Activated T-cell treated with anti-CD3 and anti-CD28 coated beads, Interleukin-2, amount 50 U/mL, for 1 hour (primary cell): ENCODE data around the gene EFCAB5.
"Not testable (repeated sequence)": the region's sequence is repeated elsewhere in the genome, so short reads cannot be mapped to it uniquely, and the experiment has no call there.

Source experiments
- DNase-seq: peaks from one replicate; pipeline ENCODE4 v3.0.0-alpha.2; 2020

EFCAB5 gene

DNA sequence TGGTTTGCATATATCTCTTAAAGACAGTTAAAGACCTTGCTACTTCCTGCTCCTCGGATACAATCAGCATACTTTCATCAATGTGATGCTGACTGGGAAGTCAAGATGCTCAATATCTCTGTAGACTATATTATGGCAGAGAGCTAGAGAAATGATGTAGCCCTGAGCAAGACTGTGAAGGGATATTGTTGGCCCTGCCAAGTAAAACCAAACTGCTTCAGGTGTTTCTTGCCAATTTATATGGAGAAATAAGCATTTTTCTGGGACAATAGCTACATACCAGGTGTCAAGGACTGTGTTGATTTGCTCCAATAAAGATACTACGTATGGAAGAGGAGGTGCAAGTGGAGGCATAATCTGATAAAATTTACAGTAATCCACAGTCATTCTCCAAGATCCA is 4.7 kb upstream of the EFCAB5 start:
- DNase-seq, result no peak

DNA sequence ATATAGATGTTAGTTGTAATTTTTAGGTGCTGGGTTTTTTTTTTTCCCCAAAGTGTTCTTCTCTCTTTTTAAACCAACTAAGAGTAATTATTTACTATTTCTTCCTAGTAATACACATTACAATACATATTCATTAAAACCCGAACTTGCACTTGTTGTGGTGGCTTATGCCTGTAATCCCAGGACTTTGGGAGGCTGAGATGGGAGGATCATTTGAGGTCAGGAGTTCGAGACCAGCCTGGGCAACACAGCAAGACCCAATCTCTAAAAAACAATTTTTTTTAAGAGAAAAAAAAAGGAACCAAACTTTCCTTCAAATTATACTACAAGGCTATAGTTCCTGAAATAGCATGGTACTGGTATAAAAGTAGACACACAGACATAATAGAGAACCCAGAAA is 3.8 kb downstream of the EFCAB5 start:
- DNase-seq, result no peak

DNA sequence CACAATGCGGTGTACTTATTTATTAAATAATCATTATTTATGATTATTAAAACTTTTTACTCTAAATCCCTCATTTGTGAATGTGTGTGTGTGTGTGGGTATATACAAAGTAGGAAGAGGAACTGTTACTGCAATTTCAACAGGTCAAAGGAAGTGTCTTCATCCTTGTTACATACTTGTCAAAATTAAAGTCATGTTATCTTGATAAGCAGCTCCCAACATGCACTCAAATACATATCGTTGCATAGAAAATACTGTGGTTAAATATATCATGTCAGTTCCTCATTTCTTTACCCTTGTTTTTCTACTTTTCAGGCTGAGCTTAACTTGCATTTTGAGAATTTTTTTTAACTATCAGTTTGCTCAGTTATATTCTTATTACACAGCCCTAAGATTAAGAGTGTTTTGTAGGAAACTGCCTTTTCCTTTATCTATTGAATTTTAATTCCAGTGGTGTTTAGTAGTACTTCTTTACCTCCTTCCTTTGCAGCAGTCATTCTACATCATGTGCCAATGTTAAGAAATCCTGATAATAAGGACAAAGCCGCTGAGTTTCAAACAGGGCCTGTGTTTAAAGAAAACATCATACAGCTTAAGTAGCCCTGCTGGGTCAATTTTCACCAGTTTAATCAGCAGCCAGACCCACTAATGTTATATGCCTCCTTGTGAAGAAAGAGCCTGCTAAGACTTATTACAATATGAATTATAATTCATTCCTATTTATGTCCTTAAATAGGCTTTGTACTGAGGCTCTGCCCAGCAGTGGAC is 7.2 kb downstream of the EFCAB5 start:
- no peak for DNase-seq

DNA sequence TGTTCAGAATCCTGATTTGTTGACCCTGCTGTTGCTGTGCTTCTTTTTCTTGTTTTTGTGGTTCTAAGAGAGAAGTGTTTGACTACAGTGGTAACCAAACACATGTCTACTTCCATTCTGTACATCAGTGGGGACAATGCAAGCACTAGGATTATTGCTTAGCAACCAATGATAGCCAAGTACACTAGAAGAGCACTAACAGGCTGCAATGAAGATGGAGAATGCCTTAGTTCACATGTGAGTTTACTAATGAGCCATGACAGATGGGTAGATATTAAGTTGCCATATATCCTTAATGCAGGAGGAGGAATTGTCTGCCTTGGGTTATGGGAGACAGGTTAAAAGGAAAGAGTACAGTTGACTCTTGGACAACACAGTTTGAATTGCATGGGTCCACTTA is 8.3 kb downstream of the EFCAB5 start:
- DNase-seq, result no peak

DNA sequence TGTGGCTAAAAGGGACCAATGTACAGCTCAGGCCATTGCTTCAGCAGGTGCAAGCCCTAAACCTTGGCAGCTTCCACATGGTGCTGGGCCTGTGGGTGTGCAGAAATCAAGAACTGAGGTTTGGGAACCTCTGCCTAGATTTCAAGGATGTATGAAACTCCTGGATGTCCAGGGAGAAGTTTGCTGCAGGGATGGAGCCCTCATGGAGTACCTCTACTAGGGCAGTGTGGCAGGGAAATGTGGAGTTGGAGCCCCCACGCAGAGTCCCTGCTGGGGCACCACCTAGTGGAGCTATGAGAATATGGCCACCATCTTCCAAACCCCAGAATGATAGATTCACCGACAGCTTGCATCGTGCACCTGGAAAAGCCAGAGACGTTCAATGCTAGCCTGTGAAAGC is 13.0 kb downstream of the EFCAB5 start:
- no peak for DNase-seq

DNA sequence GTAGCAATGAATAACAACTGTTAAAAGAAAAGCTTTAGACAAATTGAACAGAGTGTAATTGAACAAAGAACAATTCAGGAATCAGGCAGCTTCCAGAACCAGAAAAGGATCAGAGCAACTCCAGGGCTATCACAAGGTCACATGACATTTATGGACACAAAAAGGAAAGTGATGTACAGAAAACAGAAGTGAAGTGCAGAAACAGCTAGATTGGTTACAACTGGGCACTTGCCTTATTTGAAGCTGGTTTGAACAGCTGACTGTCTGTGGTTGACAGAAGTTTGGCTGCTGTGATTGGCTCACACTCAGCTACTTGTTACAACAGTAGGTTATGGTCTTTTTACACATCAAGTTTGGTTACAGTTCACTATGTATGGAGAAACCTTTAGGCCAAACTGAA is 14.8 kb downstream of the EFCAB5 start:
- DNase-seq, result no peak

DNA sequence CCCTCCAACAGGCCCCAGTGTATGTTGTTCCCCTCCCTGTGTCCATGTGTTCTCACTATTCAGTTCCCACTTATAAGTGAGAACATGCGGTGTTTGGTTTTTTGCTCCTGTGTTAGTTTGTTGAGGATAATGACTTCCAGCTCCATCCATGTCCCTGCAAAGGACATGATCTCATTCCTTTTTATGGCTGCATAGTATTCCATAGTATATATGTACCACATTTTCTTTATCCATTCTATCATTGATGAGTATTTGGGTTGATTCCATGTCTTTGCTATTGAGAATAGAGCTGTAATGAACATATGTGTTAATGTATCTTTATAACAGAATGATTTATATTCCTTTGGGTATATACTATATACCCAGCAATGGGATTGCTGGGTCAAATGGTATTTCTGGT is 16.1 kb downstream of the EFCAB5 start:
- DNase-seq, result not testable (repeated sequence)

DNA sequence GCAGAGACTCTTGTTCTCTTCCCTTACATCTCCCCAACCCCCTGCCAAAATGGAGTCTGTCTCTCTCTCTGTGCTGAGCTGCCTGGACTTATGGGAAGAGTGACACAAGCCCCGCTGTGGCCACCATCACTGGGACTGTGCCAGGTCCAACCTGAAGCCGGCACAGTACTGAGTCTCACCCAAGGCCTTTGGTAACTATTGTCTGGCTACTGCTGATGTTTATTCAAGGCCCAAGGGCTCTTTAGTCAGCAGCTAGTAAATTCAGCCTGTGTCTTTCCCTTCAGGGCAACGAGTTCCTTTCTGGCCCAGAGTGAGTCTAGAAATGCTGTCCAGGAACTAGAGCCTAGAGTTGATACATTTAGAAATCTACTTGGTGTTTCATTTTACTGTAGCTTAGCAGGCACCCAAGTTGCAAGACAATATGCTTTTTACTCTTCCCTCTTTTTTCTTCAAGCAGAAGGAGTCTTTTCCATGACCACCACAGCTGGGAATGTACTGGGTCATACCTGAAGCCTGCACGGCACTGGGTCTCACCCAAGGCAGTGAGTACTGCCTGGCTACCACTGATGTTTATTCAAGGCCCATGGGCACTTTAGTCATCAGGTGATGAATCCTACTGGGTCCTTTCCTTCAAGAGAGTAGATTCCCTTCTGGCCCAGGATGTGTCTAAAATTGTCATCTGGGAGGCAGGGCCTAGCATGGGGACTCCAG is 17.7 kb downstream of the EFCAB5 start:
- no peak for DNase-seq

DNA sequence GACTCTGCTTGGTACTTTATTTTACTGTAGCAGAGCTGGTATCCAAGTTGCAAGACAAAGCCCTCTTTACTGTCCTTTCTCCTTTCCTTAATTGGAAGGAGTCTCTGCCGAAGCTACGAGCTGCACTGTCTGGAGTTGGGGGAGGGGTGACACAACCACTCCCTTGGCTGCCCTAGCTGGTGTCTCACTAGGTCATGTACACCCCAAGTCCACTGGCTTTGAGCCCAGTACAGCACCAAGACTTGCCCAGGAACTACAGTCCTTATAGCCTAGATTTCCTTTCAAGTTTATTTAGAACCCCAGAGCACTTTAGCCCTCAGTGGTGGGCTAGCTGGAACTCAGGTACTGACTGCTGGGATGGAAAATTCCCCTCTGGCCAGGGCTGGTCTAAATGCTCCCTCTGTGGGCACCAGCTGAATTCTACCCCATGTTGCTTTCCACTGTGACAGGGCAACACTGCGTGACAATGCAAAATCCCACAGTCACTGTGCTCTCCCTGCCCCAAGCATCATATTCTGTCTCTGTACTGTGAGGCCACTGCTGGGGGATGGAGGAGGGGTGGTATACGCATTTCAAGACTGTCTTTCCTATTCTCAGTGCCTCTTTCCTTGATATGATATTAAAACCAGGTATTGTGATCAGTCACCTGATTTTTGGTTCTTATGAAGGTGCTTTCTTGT is 18.4 kb downstream of the EFCAB5 start:
- no peak for DNase-seq

DNA sequence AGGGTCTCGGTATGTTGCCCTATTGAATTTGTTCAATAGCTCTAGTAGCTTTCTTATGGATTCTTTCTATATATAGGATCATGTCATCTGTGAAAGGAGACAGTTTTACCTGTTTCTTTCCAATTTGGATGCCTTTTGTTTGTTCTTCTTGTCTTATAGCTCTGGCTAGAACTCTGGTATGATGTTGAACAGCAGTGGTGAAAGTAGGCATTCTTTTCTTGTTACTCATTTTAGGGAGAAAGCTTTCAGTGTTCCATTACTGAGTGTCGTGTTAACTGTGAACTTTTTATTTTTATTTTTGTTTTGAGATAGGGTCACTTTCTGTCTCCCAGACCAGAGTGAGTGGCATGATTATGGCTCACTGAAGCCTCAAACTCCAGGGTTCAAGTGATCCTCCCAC is 21.2 kb downstream of the EFCAB5 start:
- DNase-seq, result no peak

DNA sequence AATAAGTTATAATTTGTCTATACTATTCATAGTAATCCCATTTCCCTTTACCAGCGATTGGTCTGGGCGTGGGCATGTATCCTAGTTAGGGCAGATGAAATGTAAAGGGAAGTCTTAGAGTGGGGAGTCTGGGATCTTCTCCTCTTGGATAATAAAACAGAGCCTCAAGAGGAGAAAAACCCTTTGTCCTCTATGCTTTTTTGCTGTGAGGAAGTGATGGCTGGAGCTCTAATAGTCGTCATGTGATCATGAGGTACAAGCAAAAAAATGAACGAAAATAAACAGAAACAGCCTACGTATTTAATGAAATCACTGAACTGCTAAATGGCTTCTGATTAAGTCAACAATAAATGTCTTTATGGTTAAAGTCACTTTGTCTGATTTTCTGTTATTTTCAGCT is 26.8 kb downstream of the EFCAB5 start:
- no peak for DNase-seq

DNA sequence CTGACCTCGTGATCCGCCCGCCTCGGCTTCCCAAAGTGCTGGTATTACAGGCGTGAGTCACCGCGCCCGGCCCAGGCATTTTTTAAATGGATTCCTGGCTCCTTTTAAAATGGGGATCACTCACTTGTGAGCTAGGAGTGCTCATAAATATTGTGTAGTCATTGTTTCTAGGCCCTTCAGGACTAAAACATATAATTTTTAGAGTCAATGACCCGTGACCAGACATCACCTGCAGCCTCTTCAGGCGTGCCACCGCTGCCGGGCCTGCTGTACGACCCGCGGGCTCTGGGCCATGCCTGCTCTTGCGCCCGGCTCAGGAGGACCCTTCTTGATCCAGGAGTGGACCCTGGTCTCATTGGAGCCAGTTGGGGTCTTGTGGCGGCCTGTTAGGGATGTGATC is 30.8 kb downstream of the EFCAB5 start:
- no peak for DNase-seq

DNA sequence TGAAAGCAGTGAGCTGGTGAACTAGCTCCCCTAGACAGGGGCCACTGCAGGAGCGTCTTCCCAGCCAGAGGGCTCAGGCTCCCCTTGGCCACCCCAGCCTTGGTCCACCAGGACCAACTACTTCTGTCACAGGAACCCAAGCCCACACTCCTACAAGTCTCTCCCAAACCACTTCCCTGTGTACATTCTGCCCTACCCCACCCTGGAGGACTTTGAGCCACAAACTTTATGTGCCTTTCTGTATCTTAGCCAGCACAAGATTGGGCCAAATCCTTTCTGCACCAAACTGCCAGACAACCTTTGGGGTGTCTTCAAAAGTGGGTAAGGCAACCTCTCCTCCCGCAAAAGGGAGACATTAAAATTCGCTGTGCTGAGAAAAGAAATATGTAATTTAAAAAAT is 31.6 kb downstream of the EFCAB5 start:
- no peak for DNase-seq

DNA sequence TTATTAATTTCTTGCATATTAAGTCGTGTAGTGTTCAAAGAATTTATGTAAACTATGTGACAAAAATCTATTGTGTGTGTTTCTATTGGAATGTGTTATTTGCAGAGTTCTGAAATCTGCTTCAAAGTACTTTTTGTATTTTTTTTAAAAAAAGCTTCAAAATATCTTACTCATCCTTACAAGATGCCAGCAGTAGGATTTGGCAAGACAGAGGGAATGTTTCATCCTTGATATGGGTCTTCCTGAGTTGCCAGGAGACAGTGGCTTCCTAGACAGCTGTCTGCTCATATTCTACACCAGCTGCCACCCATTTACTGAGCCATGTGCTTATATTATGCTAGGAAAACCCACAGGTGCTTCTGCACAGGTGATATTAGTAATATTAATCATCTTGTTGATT is 36.4 kb downstream of the EFCAB5 start:
- DNase-seq, result no peak

DNA sequence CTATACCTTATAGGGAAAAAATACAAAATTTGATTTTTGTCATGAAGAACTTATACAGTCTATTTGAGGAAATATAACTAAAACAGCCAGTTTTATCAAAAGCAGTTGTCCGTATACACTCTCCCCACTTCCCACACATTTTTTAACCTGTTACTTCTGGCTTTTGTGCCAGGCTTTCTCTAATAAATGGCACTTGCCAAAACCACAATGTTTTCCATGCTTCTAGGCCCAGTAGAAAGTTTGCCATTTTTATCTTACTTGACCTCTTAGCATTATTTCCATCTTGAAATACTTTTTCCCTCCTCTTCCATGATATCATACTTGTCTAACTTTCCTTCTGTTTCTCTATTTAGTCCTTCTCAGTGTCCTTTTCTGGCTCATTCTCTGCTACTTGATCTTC is 38.8 kb downstream of the EFCAB5 start:
- DNase-seq, result no peak

DNA sequence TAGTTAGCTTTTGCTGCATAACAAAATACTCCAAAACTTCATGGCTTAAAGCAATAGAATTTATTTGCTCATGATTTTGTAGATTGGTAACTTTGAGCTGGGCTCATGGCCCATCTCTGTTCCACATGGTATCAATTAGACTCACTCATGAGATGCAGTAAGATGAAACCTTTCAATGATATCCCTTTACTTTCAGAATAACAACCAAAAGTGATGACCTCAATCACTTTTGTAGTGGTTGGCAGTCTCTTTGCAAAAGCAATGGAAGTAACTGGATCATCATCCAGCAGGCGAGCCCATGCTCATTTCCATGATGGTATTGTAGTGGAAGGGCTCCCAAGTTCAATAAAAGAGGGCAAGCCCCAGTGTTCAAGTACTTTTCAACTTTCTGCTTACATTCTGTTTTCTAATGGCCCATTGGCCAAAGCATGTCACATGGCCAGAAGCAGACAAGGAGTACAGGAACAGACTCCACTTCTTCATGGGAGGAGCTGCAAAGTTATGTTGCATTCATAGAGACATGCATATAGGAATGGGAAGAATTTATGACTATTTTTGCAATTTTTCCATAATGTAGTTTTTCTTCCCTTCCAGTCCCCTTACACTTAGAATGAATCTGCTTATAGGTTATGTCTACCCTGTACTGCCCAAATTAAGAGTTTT is 41.7 kb downstream of the EFCAB5 start:
- DNase-seq, result no peak

DNA sequence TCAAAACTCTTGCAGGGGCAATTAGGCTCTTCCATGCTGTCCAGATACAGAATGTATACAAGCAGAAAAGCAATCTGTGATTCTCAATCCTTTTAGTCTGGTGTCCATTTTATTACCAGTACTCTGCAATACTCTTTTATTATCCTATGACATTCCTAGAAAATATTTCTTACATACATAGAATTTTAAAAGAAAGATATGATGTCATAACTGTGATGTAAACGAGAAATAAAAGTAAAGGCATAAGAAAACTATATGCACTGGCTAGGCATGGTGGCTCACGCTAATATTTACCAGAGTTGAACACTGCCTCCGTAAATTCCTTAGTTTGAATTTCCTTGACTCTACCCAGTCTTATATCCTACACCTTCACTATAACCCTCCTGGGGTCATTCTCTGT is 55.0 kb downstream of the EFCAB5 start:
- no peak for DNase-seq

DNA sequence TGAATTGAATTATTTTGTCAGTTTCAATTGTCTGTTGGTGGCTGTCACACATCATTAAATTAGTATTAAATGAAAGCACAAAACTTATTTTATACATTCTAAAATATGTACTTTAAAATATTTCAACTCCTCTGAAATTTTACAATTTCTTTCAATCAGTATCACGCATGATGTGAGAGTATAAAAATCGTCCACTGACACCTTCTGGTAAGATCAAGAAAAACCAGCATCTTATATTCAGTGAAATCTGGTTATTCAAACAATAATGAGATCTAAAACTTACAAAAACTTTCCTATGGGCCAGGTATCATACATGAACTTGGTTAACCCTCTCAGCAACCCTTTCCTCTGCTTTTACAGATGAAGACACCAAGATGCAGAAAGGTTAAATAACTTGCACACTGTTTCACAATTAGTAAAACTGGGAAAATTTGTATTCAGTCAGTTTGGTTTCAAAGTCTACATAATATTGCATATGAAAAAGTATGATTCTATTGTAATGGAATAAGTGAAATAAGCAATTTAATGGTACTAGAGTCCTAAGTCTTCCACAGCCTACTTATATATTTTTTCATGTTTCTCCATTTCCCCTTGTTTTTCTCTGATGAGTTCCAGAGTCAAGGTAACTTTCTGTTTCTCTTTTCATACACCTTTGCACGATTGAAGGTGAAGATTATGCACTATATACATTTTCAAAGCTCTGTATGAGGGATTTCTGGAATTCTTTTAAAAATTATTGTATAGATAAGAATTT is 58.7 kb downstream of the EFCAB5 start:
- no peak for DNase-seq

DNA sequence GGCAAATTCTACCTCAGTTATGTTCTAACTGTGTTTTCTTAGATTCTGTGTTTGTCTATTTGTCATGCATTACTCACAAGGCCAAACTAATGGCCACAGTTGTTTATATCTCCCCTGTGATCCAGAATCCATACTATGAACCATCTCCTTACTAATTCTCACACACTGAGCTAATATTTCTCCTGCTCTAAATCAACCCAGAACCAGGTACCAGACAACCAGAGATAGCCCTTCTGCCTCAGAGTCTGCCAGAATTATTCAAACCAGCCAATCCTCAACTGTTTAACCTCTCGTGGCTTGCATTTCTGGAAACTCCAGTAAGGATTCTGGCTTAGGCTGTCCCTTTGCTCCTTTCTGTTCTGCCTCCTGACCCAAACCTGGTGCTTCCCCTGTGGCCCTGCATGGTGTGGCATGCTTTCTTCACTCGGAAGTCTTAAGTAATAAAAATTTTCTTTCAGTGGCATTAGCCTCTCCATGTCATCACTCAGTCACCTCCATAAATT is 59.4 kb downstream of the EFCAB5 start:
- no peak for DNase-seq

DNA sequence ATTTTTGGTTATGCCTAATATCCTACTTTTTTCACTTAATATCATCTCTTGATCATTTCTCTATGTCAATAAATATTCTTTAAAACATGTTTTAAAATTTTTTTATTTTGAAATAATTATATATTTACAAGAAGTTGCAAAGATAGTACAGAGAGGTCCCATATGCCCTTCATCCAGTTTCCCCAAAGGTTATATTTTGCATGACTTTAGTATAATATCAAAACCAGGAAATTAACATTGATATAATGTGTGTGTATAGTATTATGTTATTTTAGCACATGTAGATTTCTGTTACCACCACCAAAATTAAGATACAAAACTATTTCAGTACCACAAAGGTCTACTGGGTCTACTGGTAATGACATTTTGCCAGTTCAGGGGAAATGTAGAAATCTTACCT is 60.7 kb downstream of the EFCAB5 start:
- DNase-seq, result no peak

DNA sequence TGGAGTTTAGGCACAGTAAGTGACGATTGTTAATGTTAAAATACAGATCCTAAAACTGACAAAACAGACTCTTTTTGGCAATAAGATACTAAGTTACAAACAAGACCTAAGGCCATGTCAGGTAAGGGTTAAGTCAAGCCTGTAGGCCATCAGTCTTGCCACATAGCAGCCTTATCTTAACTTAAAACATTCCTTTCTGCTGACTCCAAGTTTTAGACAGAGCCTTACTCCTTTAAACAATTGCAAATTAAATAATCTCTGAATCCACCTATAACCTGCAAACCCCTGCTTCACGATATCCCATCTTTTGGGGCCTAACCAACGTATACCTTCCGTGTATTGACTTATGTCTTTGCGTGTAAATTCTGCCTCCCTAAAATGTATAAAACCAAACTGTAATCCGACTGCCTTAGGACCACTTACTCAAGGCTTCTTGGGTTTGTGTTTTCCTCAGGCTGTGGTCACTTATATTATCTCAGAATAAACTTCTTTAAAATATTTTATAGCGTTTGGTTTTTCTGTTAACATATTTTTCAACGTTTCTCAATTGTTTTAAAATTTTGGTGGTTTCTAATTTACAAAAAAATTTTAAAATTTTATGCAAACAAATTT is 64.4 kb downstream of the EFCAB5 start:
- DNase-seq, result no peak

DNA sequence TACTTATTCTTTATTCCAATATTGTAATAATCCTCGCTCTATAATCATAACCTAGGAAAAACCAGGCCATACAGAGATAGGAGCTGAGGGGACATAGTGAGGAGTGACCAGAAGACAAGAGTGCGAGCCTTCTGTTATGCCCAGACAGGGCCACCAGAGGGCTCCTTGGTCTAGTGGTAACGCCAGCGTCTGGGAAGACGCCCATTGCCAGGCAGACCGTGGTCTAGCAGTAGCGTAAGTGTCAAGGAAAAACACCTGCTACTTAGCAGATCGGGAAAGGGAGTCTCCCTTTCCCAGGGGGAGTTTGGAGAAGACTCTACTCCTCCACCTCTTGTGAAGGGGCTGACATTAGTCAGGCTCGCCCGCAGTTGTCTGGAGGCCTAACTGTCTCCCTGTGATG is 70.5 kb downstream of the EFCAB5 start:
- DNase-seq, result not testable (repeated sequence)
